ENCODE data around the gene MPZL1. TPM values are rescaled to one million over a fixed set of nuclear protein-coding genes. Genes with fewer than 3 reads are reported as not detected.
A peak's percentile ranks its signal among the peaks of the same experiment; 100 is the strongest.
"Not testable (repeated sequence)": the region's sequence is repeated elsewhere in the genome, so short reads cannot be mapped to it uniquely, and the experiment has no call there.

The MPZL1 gene
- total RNA-seq, 1 experiment from 2014 or later, result 63.0 TPM

- peak overlapping the region; percentile 90 for H3K4me3 ChIP-seq
- H3K9me3 ChIP-seq (replicated peaks), result no peaks in the 10 kb centered on the region
Observed at GRCh38 chr1:167720965-167721616, 691 bp upstream of the MPZL1 start.

GRCh38 chr1:167722152-167722869 is 529 bp downstream of the MPZL1 start:
- peak; percentile 50 to 69 for DNase-seq
- no peaks in the 10 kb centered on the region for H3K27me3 ChIP-seq
- H3K36me3 ChIP-seq, result no peaks in the 10 kb centered on the region
- H3K9me3 ChIP-seq (replicated peaks), result no peaks in the 10 kb centered on the region
- peaks cover 4% of the 10 kb centered on the region; the same call in 1 of the 2 replicates for H3K4me1 ChIP-seq
- peak overlapping the region; percentile 40; the same call in 1 of the 2 replicates for H3K27ac ChIP-seq
- peak overlapping the region; percentile 90 for H3K4me3 ChIP-seq

More at GRCh38 chr1:167720965-167721616, 691 bp upstream of the MPZL1 start:
- peak; percentile 26 to 52 for DNase-seq
- Histone ChIP-seq H3K36me3 (no peaks in the 10 kb centered on the region), H3K4me1 (peaks cover 4% of the 10 kb centered on the region; the same call in 1 of the 2 replicates), H3K27me3 (no peaks in the 10 kb centered on the region), H3K27ac (peak overlapping the region; percentile 40; the same call in 1 of the 2 replicates)

- Histone ChIP-seq H3K36me3 (no peaks in the 10 kb centered on the region), H3K9me3 (replicated peaks) (no peaks in the 10 kb centered on the region), H3K4me3 (peak overlapping the region; percentile 90), H3K4me1 (peaks cover 4% of the 10 kb centered on the region; the same call in 1 of the 2 replicates), H3K27ac (peak overlapping the region; percentile 40; the same call in 1 of the 2 replicates), H3K27me3 (no peaks in the 10 kb centered on the region)
- no peak for DNase-seq
Observed at GRCh38 chr1:167722870-167723251, 1.1 kb downstream of the MPZL1 start.

GRCh38 chr1:167723707-167724323 is 2.0 kb downstream of the MPZL1 start:
- Histone ChIP-seq H3K27ac (no peak overlapping the region), H3K36me3 (no peaks in the 10 kb centered on the region), H3K4me3 (no peak overlapping the region), H3K27me3 (no peaks in the 10 kb centered on the region), H3K9me3 (replicated peaks) (no peaks in the 10 kb centered on the region), H3K4me1 (peaks cover 4% of the 10 kb centered on the region; the same call in 1 of the 2 replicates)
- DNase-seq, result no peak

- Histone ChIP-seq H3K27me3 (no peaks in the 10 kb centered on the region), H3K9me3 (replicated peaks) (no peaks in the 10 kb centered on the region), H3K4me1 (peaks cover 4% of the 10 kb centered on the region; the same call in 1 of the 2 replicates), H3K27ac (no peak overlapping the region), H3K36me3 (no peaks in the 10 kb centered on the region), H3K4me3 (no peak overlapping the region)
- DNase-seq, result no peak
Observed at GRCh38 chr1:167726008-167726407, 4.2 kb downstream of the MPZL1 start.

GRCh38 chr1:167728818-167729410 is 7.1 kb downstream of the MPZL1 start:
- H3K36me3 ChIP-seq, result no peaks in the 10 kb centered on the region
- no peaks in the 10 kb centered on the region for H3K4me1 ChIP-seq
- H3K9me3 ChIP-seq (replicated peaks), result no peaks in the 10 kb centered on the region; the same call in 1 of the 2 replicates
- H3K4me3 ChIP-seq, result no peak overlapping the region
- no peaks in the 10 kb centered on the region for H3K27me3 ChIP-seq
- DNase-seq, result no peak
- H3K27ac ChIP-seq, result no peak overlapping the region

- no peak for DNase-seq
- H3K36me3 ChIP-seq, result peaks cover 3% of the 10 kb centered on the region; the same call in 1 of the 2 replicates
- H3K27me3 ChIP-seq, result no peaks in the 10 kb centered on the region
- H3K4me1 ChIP-seq, result no peaks in the 10 kb centered on the region
- H3K27ac ChIP-seq, result no peak overlapping the region
- no peaks in the 10 kb centered on the region; the same call in 1 of the 2 replicates for H3K9me3 ChIP-seq (replicated peaks)
- no peak overlapping the region for H3K4me3 ChIP-seq
Observed at GRCh38 chr1:167734227-167734626, 12.4 kb downstream of the MPZL1 start.

GRCh38 chr1:167734841-167735240 is 13.1 kb downstream of the MPZL1 start:
- Histone ChIP-seq H3K9me3 (replicated peaks) (no peaks in the 10 kb centered on the region; the same call in 1 of the 2 replicates), H3K4me1 (no peaks in the 10 kb centered on the region), H3K27me3 (no peaks in the 10 kb centered on the region), H3K36me3 (peaks cover 3% of the 10 kb centered on the region; the same call in 1 of the 2 replicates), H3K27ac (no peak overlapping the region), H3K4me3 (no peak overlapping the region)
- DNase-seq, result no peak

- no peaks in the 10 kb centered on the region for H3K4me1 ChIP-seq
- no peak overlapping the region for H3K4me3 ChIP-seq
- no peaks in the 10 kb centered on the region for H3K27me3 ChIP-seq
- H3K27ac ChIP-seq, result no peak overlapping the region
- H3K9me3 ChIP-seq (replicated peaks), result no peaks in the 10 kb centered on the region; the same call in 1 of the 2 replicates
- no peak for DNase-seq
- H3K36me3 ChIP-seq, result peaks cover 3% of the 10 kb centered on the region; the same call in 1 of the 2 replicates
Observed at GRCh38 chr1:167737169-167737568, 15.4 kb downstream of the MPZL1 start.

- Histone ChIP-seq H3K4me3 (no peak overlapping the region), H3K4me1 (peaks cover 4% of the 10 kb centered on the region; the same call in 1 of the 2 replicates), H3K27me3 (no peaks in the 10 kb centered on the region), H3K36me3 (peaks cover 3% of the 10 kb centered on the region; the same call in 1 of the 2 replicates), H3K9me3 (replicated peaks) (no peaks in the 10 kb centered on the region; the same call in 1 of the 2 replicates), H3K27ac (no peak overlapping the region)
- no peak for DNase-seq
Observed at GRCh38 chr1:167738158-167738557, 16.4 kb downstream of the MPZL1 start.

GRCh38 chr1:167739752-167740151 is 18.0 kb downstream of the MPZL1 start:
- H3K27me3 ChIP-seq, result no peaks in the 10 kb centered on the region
- H3K4me3 ChIP-seq, result no peak overlapping the region
- DNase-seq, result no peak
- no peaks in the 10 kb centered on the region for H3K9me3 ChIP-seq (replicated peaks)
- peaks cover 4% of the 10 kb centered on the region; the same call in 1 of the 2 replicates for H3K4me1 ChIP-seq
- no peak overlapping the region for H3K27ac ChIP-seq
- H3K36me3 ChIP-seq, result peaks cover 3% of the 10 kb centered on the region; the same call in 1 of the 2 replicates

GRCh38 chr1:167741103-167741502 is 19.3 kb downstream of the MPZL1 start:
- not testable (repeated sequence) for H3K27me3 ChIP-seq; H3K36me3 ChIP-seq; H3K4me3 ChIP-seq; H3K9me3 ChIP-seq (replicated peaks); H3K4me1 ChIP-seq; H3K27ac ChIP-seq; DNase-seq

GRCh38 chr1:167742392-167743057 is 20.7 kb downstream of the MPZL1 start:
- not testable (repeated sequence) for DNase-seq; H3K4me1 ChIP-seq; H3K9me3 ChIP-seq (replicated peaks); H3K27ac ChIP-seq; H3K36me3 ChIP-seq; H3K27me3 ChIP-seq; H3K4me3 ChIP-seq

- H3K4me3 ChIP-seq, result no peak overlapping the region
- no peak overlapping the region for H3K27ac ChIP-seq
- H3K27me3 ChIP-seq, result no peaks in the 10 kb centered on the region
- DNase-seq, result no peak
- H3K9me3 ChIP-seq (replicated peaks), result no peaks in the 10 kb centered on the region
- no peaks in the 10 kb centered on the region for H3K36me3 ChIP-seq
- H3K4me1 ChIP-seq, result peaks cover 6% of the 10 kb centered on the region; the same call in 1 of the 2 replicates
Observed at GRCh38 chr1:167744901-167745300, 23.1 kb downstream of the MPZL1 start.

All from SJCRH30 (cell line).